Stomach (tissue), 9 donors: ENCODE measurements around the gene SLC9A2. TPM values are rescaled to one million over a fixed set of nuclear protein-coding genes. Genes with fewer than 3 reads are reported as not detected.
A peak's percentile ranks its signal among the peaks of the same experiment; 100 is the strongest.

Experiments used
- DNase-seq, 2 donors: peaks; one replicate each; pipeline versions ENCODE4 v3.0.0 to v3.0.0-alpha.2; 2013 to 2019
- H3K27ac ChIP-seq, 5 donors: fragments of 200-600 bp in 4 of 5; sonication (generic) in 4 of 5; one replicate each; pipeline ENCODE4 v1.5.1; 2013 to 2019; ENCODE audit warnings: mild to moderate bottlenecking in 1 of 5, moderate library complexity in 1 of 5
- H3K27me3 ChIP-seq, 3 donors: fragments of 200-600 bp; sonication (generic); one replicate each; pipeline ENCODE4 v1.5.1; 2017 to 2019; ENCODE audit warnings: mixed run types in 1 of 3
- H3K36me3 ChIP-seq, 4 donors: fragments of 200-600 bp; sonication (generic); 1 replicate in 3 of 4; 2 replicates in 1 of 4; pipeline ENCODE4 v1.5.1; 2016 to 2019
- H3K4me1 ChIP-seq, 4 donors: fragments of 200-600 bp; sonication (generic); one replicate each; pipeline ENCODE4 v1.5.1; 2016 to 2019
- H3K4me3 ChIP-seq, 4 donors: fragments of 200-600 bp; sonication (generic) in 3 of 4; one replicate each; pipeline ENCODE4 v1.5.1; 2016 to 2019; ENCODE audit warnings: mild to moderate bottlenecking in 1 of 4
- H3K9me3 ChIP-seq, 4 donors: fragments of 200-600 bp; sonication (generic); one replicate each; pipeline ENCODE4 v1.5.1; 2016 to 2019
- EP300 ChIP-seq: sonication (generic); formaldehyde crosslinking; IDR thresholded peaks from one replicate; pipeline ENCODE4 v1.6.1; 2017; ENCODE audit warnings: antibody characterized with exemption
- POLR2A ChIP-seq, 4 donors: fragments of 450-650 bp; IDR thresholded peaks; one replicate each; pipeline ENCODE4 v1.6.1; 2016; ENCODE audit warnings: antibody characterized with exemption in 4 of 4, control low read depth in 2 of 4, mild to moderate bottlenecking in 1 of 4, moderate library complexity in 1 of 4
- POLR2AphosphoS5 ChIP-seq, 3 donors: sonication (generic); formaldehyde crosslinking; IDR thresholded peaks; one replicate each; pipeline ENCODE4 v1.6.1; 2016; ENCODE audit warnings: antibody characterized with exemption in 3 of 3
- WGBS, 5 donors: extraction: QIAGEN DNeasy Blood & Tissue Kit in 3 of 5; methylation state at CpG; one replicate each; pipeline versions ENCODE4 v1.1.5 to v1.1.7; 2013 to 2018; 5-methylcytosine and 5-hydroxymethylcytosine counted together
- intact Hi-C: fragments of 100-400 bp; cut with DNase I; formaldehyde crosslinking; loops from one replicate; pipeline ENCODE4 v1.15.1; 2023; ENCODE audit warnings: low total_unique reads
- polyA plus RNA-seq, 3 donors: library from polyadenylated mRNA; stranded (reverse); fragments of 200-250 nt; gene quantifications; one replicate each; pipeline ENCODE4 v1.2.3, GENCODE V29; 2013
- total RNA-seq, 5 donors: library from RNA; depleted of rRNA; stranded (reverse); fragments of >200 nt; gene quantifications; one replicate each; pipeline versions ENCODE4 v1.1.0 to v1.2.3, GENCODE V29; 2014 to 2016
- TF ChIP-seq, protein P1 (sequence below), 7 experiments: fragments of 450-650 bp in 4 of 7; fragments of 200-600 bp in 3 of 7; sonication (generic) in 3 of 7; IDR thresholded peaks; one replicate each; pipeline ENCODE4 v1.5.1; 2016 to 2019; ENCODE audit warnings: antibody characterized with exemption in 7 of 7, control low read depth in 2 of 7, mild to moderate bottlenecking in 1 of 7
- donor health status: healthy with polysubstance abuse.
- donor health status: Bipolar disorder and iron deficiency.
- donor health status: healthy.

The SLC9A2 gene
- total and polyA plus RNA-seq, 8 donors, result 2.4 to 79.9 (median 15.0) TPM

DNA sequence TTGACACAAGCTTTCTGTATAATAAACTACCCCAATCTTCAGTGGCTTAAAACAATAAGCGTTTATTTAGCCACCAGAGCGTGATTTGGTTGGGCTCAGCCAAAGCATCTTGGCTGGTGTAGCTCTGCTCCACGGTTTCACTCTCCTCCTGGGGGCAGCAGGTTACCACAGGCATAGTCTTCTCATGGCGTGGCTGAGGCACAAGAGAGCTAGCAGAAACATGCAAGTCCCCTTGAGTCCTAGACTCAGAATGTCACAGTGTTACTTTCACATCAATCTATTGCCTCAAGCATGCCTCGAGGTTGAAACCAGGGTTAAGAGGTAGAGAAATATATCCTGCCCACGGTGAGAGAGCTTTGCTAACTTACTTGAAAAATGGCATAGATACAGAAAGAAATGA, 19.9 kb upstream of the SLC9A2 start:
- no peak overlapping the region for H3K4me3 ChIP-seq
- intact Hi-C loops, result loop anchor here (10.0 kb wide), 1 partner anchor 115 kb away; no protein-coding TSS in a partner anchor
- no peak for DNase-seq
- H3K9me3 ChIP-seq, result no peaks in the 10 kb centered on the region
- no peaks in the 10 kb centered on the region for H3K27me3 ChIP-seq
- TF ChIP-seq, protein P1, sequence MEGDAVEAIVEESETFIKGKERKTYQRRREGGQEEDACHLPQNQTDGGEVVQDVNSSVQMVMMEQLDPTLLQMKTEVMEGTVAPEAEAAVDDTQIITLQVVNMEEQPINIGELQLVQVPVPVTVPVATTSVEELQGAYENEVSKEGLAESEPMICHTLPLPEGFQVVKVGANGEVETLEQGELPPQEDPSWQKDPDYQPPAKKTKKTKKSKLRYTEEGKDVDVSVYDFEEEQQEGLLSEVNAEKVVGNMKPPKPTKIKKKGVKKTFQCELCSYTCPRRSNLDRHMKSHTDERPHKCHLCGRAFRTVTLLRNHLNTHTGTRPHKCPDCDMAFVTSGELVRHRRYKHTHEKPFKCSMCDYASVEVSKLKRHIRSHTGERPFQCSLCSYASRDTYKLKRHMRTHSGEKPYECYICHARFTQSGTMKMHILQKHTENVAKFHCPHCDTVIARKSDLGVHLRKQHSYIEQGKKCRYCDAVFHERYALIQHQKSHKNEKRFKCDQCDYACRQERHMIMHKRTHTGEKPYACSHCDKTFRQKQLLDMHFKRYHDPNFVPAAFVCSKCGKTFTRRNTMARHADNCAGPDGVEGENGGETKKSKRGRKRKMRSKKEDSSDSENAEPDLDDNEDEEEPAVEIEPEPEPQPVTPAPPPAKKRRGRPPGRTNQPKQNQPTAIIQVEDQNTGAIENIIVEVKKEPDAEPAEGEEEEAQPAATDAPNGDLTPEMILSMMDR (IDR thresholded peaks at IDR 0.05), result no peak
- TF ChIP-seq POLR2AphosphoS5 (IDR thresholded peaks at IDR 0.05) (no peak), EP300 (no peak), POLR2A (IDR thresholded peaks at IDR 0.05) (no peak)
- H3K36me3 ChIP-seq, result no peaks in the 10 kb centered on the region
- 41 to 64% (median 54%) methylated on average over 6 of the region's 6 CpGs for WGBS, 5 donors
- H3K27ac ChIP-seq, result no peak overlapping the region
- peaks cover 0 to 6% (median 0%) of the 10 kb centered on the region in 4 donors for H3K4me1 ChIP-seq

GRCh38 chr2:102601730-102602129, 17.6 kb upstream of the SLC9A2 start:
- H3K4me3 ChIP-seq, result no peak overlapping the region
- H3K27ac ChIP-seq, result no peak overlapping the region
- H3K9me3 ChIP-seq, result no peaks in the 10 kb centered on the region
- no peak for DNase-seq
- intact Hi-C loops, result no loop called here
- H3K27me3 ChIP-seq, result no peaks in the 10 kb centered on the region
- H3K4me1 ChIP-seq, result peaks cover 0 to 8% (median 2%) of the 10 kb centered on the region in 4 donors
- TF ChIP-seq, protein P1 (IDR thresholded peaks at IDR 0.05), result no peak
- no peak for TF ChIP-seq POLR2AphosphoS5 (IDR thresholded peaks at IDR 0.05)
- no peak for TF ChIP-seq EP300
- no peak for TF ChIP-seq POLR2A (IDR thresholded peaks at IDR 0.05)
- H3K36me3 ChIP-seq, result no peaks in the 10 kb centered on the region
- 80 to 87% (median 86%) methylated on average over 2 of the region's 2 CpGs for WGBS, 5 donors

- Histone ChIP-seq H3K9me3 (no peaks in the 10 kb centered on the region), H3K4me1 (peaks cover 0 to 8% (median 2%) of the 10 kb centered on the region in 4 donors), H3K27ac (no peak overlapping the region), H3K36me3 (no peaks in the 10 kb centered on the region), H3K4me3 (no peak overlapping the region), H3K27me3 (no peaks in the 10 kb centered on the region)
- intact Hi-C loops, result no loop called here
- DNase-seq, result peak in 1 of 2 donors; percentile 66
- 54 to 62% (median 60%) methylated on average over 4 of the region's 4 CpGs for WGBS, 5 donors
- TF ChIP-seq EP300 (no peak), POLR2A (IDR thresholded peaks at IDR 0.05) (no peak), POLR2AphosphoS5 (IDR thresholded peaks at IDR 0.05) (no peak)
- TF ChIP-seq, protein P1 (IDR thresholded peaks at IDR 0.05), result no peak
Observed at GRCh38 chr2:102603904-102604303, 15.4 kb upstream of the SLC9A2 start.

DNA sequence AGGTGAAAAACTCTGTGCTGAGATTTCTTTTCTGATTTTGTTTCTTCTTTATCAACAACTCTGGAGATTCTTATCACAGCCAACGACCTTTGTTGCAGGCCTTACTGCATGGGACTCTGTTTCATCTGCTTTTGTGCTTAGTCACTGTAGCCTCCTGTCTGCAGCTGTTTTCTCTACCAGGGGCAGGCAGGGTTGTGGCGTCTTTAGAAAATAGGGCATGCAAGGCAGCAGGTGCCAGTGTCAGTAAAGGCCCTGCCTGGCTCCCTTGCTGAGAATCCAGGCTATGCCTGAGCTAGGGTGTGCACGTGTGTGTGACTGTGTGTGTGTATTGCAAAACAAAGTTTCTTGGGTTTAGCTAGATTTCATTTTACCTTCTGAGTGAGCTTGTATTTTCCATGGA, 14.6 kb upstream of the SLC9A2 start:
- DNase-seq, result peak in 1 of 2 donors; percentile 21
- intact Hi-C loops, result no loop called here
- Histone ChIP-seq H3K4me1 (peaks cover 0 to 8% (median 2%) of the 10 kb centered on the region in 4 donors), H3K4me3 (no peak overlapping the region), H3K27me3 (no peaks in the 10 kb centered on the region), H3K36me3 (no peaks in the 10 kb centered on the region), H3K27ac (no peak overlapping the region), H3K9me3 (no peaks in the 10 kb centered on the region)
- 15 to 28% (median 23%) methylated on average over 3 of the region's 3 CpGs for WGBS, 5 donors
- no peak for TF ChIP-seq POLR2A (IDR thresholded peaks at IDR 0.05)
- no peak for TF ChIP-seq EP300
- TF ChIP-seq, protein P1 (IDR thresholded peaks at IDR 0.05), result no peak
- no peak for TF ChIP-seq POLR2AphosphoS5 (IDR thresholded peaks at IDR 0.05)
